Measurements from ENCODE around the gene SLC12A6. TPM values are rescaled to one million over a fixed set of nuclear protein-coding genes. Genes with fewer than 3 reads are reported as not detected.

SLC12A6 gene
- total RNA-seq, 2 experiments from 2014 or later, result 11.5 to 14.9 TPM

GRCh38 chr15:34330279-34330678, 7.3 kb downstream of the SLC12A6 start:
- POLR2A ChIA-PET, result interaction anchor here (0.6 to 1.3 kb wide), 4 partner anchors 16 to 291 kb away, joined by 3 to 4 read pairs (median 3); no protein-coding TSS in a partner anchor
- Histone ChIP-seq H3K9me2 (ENCODE audit: insufficient read depth, low read length) (no peaks in the 10 kb centered on the region), H3K9me3 (ENCODE audit: low read length) (no peaks in the 10 kb centered on the region), H2AFZ (ENCODE audit: low read length) (no peak overlapping the region), H3K27ac (ENCODE audit: low read depth, low read length, poor library complexity, severe bottlenecking) (no peak overlapping the region), H4K20me1 (ENCODE audit: insufficient read depth, low read length) (no peaks in the 10 kb centered on the region), H3K4me3 (ENCODE audit: low read depth, low read length, poor library complexity, severe bottlenecking) (no peak overlapping the region), H3K36me3 (ENCODE audit: insufficient read depth, low read length) (no peaks in the 10 kb centered on the region), H3K4me1 (ENCODE audit: insufficient read depth, low read length, poor library complexity, severe bottlenecking) (peaks cover 23% of the 10 kb centered on the region), H3K4me2 (ENCODE audit: low read length) (no peak overlapping the region), H3K79me2 (ENCODE audit: insufficient read depth, low read depth, low read length) (peaks cover 6% of the 10 kb centered on the region; the same call in 1 of the 2 replicates)
- no peak for DNase-seq (ENCODE audit: low spot score)
- intact Hi-C loops (cut with micrococcal nuclease; ENCODE audit: unreplicated experiment), result no loop called here
- TF ChIP-seq CTCF (conservative IDR thresholded peaks at IDR 0.05; ENCODE audit: low read length), result no peak
- no peak for TF ChIP-seq EZH2phosphoT487 (IDR thresholded peaks at IDR 0.05; ENCODE audit: borderline replicate concordance, low read depth, low read length)
- CTCF ChIA-PET (ENCODE audit: unreplicated experiment), result no interaction called here
- BruUV-seq (replicated peaks), result no TSS peak

- H4K20me1 ChIP-seq (ENCODE audit: insufficient read depth, low read length), result no peaks in the 10 kb centered on the region
- no peak for TF ChIP-seq EZH2phosphoT487 (IDR thresholded peaks at IDR 0.05; ENCODE audit: borderline replicate concordance, low read depth, low read length)
- TF ChIP-seq CTCF (conservative IDR thresholded peaks at IDR 0.05; ENCODE audit: low read length), result no peak
- H3K4me3 ChIP-seq (ENCODE audit: low read depth, low read length, poor library complexity, severe bottlenecking), result no peak overlapping the region
- H3K36me3 ChIP-seq (ENCODE audit: insufficient read depth, low read length), result no peaks in the 10 kb centered on the region
- peaks cover 11% of the 10 kb centered on the region for H3K4me1 ChIP-seq (ENCODE audit: insufficient read depth, low read length, poor library complexity, severe bottlenecking)
- BruUV-seq (replicated peaks), result no TSS peak
- no peak overlapping the region for H3K27ac ChIP-seq (ENCODE audit: low read depth, low read length, poor library complexity, severe bottlenecking)
- no peaks in the 10 kb centered on the region for H3K79me2 ChIP-seq (ENCODE audit: insufficient read depth, low read depth, low read length)
- intact Hi-C loops (cut with micrococcal nuclease; ENCODE audit: unreplicated experiment), result no loop called here
- H3K9me2 ChIP-seq (ENCODE audit: insufficient read depth, low read length), result no peaks in the 10 kb centered on the region
- H2AFZ ChIP-seq (ENCODE audit: low read length), result no peak overlapping the region
- ChIA-PET POLR2A (interaction anchor here (0.6 to 2.0 kb wide), 8 partner anchors 10 to 290 kb away, joined by 3 to 6 read pairs (median 3); partner anchors contain the start of genes AVEN, NOP10 and NUTM1), CTCF (ENCODE audit: unreplicated experiment) (no interaction called here)
- DNase-seq (ENCODE audit: low spot score), result no peak
- H3K4me2 ChIP-seq (ENCODE audit: low read length), result no peak overlapping the region
- no peaks in the 10 kb centered on the region for H3K9me3 ChIP-seq (ENCODE audit: low read length)
Observed at GRCh38 chr15:34329006-34329405, 8.6 kb downstream of the SLC12A6 start.

- TF ChIP-seq CTCF (conservative IDR thresholded peaks at IDR 0.05; ENCODE audit: low read length), result no peak
- TF ChIP-seq EZH2phosphoT487 (IDR thresholded peaks at IDR 0.05; ENCODE audit: borderline replicate concordance, low read depth, low read length), result no peak
Observed at GRCh38 chr15:34327906-34328305, 9.7 kb downstream of the SLC12A6 start.

More at GRCh38 chr15:34327906-34328305, 9.7 kb downstream of the SLC12A6 start:
- no peak overlapping the region for H3K27ac ChIP-seq (ENCODE audit: low read depth, low read length, poor library complexity, severe bottlenecking)
- peaks cover 6% of the 10 kb centered on the region for H3K4me1 ChIP-seq (ENCODE audit: insufficient read depth, low read length, poor library complexity, severe bottlenecking)
- intact Hi-C loops (cut with micrococcal nuclease; ENCODE audit: unreplicated experiment), result no loop called here
- BruUV-seq (replicated peaks), result no TSS peak
- no peaks in the 10 kb centered on the region for H4K20me1 ChIP-seq (ENCODE audit: insufficient read depth, low read length)
- H3K79me2 ChIP-seq (ENCODE audit: insufficient read depth, low read depth, low read length), result no peaks in the 10 kb centered on the region
- no peak overlapping the region for H2AFZ ChIP-seq (ENCODE audit: low read length)
- H3K36me3 ChIP-seq (ENCODE audit: insufficient read depth, low read length), result no peaks in the 10 kb centered on the region
- no peak overlapping the region for H3K4me3 ChIP-seq (ENCODE audit: low read depth, low read length, poor library complexity, severe bottlenecking)
- DNase-seq (ENCODE audit: low spot score), result no peak
- H3K9me2 ChIP-seq (ENCODE audit: insufficient read depth, low read length), result no peaks in the 10 kb centered on the region
- H3K4me2 ChIP-seq (ENCODE audit: low read length), result no peak overlapping the region
- POLR2A ChIA-PET, result interaction anchor here (0.6 to 2.0 kb wide), 8 partner anchors 9 to 289 kb away, joined by 3 to 6 read pairs (median 4); partner anchors contain the start of gene AVEN
- H3K9me3 ChIP-seq (ENCODE audit: low read length), result no peaks in the 10 kb centered on the region
- CTCF ChIA-PET (ENCODE audit: unreplicated experiment), result no interaction called here
